GM21528 (cell line): Measurements from ENCODE around the gene CORO1A.
"Not testable (repeated sequence)": the region's sequence is repeated elsewhere in the genome, so short reads cannot be mapped to it uniquely, and the experiment has no call there.

Experiments used
- ATAC-seq: cut with Tn5 transposase; IDR thresholded peaks from one replicate; pipeline ENCODE4 v1.9.1; 2021; ENCODE audit warnings: mild to moderate bottlenecking, moderate library complexity; ENCODE audit not compliant: unreplicated experiment, low FRiP score

Gene CORO1A

GRCh38 chr16:30199049-30199448 lies 15.6 kb downstream of the CORO1A start, which contains the start of gene SULT1A3:
SULT1A3 (plus strand) TSS chr16:30199255; CDS start chr16:30200729, 1,474 bp downstream.
- not testable (repeated sequence) for ATAC-seq

- ATAC-seq = not testable (repeated sequence)
Measured at GRCh38 chr16:30199608-30200343, 16.4 kb downstream of the CORO1A start.

- not testable (repeated sequence) for ATAC-seq
Measured at GRCh38 chr16:30205541-30206236, 22.3 kb downstream of the CORO1A start.

GRCh38 chr16:30206252-30206651 lies 22.9 kb downstream of the CORO1A start:
- not testable (repeated sequence) for ATAC-seq

GRCh38 chr16:30207063-30207704 lies 23.8 kb downstream of the CORO1A start:
- not testable (repeated sequence) for ATAC-seq

GRCh38 chr16:30209032-30209431 lies 25.6 kb downstream of the CORO1A start:
- not testable (repeated sequence) for ATAC-seq

GRCh38 chr16:30211414-30211813 lies 28.0 kb downstream of the CORO1A start:
- not testable (repeated sequence) for ATAC-seq

- ATAC-seq = not testable (repeated sequence)
Measured at GRCh38 chr16:30217082-30217481, 33.7 kb downstream of the CORO1A start.
